ENCODE measurements around the gene NHEJ1.
A peak's percentile ranks its signal among the peaks of the same experiment; 100 is the strongest.

The NHEJ1 gene

DNA sequence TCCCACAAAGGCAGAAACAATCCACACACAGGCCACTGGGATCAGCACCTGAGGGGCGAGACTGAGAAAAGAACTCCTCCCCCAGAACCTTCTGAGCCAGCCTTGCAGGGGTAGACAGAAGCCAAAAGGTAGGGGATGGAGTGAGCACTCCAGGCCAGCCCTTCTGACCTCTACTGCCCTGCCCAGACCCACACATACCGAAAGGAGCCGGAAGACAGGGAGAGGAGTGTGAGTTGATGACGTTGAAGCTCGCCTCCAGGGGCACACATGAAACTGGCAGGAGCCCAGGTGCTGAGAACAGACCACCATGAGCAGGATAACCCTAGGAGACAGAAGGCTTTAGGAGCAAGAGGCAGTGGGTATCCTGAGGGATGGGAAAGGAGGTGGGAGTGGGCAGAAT lies 7.4 kb upstream of the NHEJ1 start:
- DNase-seq (ENCODE audit: low read depth in 2 of 2): no peak

- no peak for DNase-seq (ENCODE audit: low read depth in 2 of 2)
Observed at GRCh38 chr2:219165058-219165911, 4.7 kb upstream of the NHEJ1 start.

- DNase-seq (ENCODE audit: low read depth in 2 of 2): no peak
Observed at GRCh38 chr2:219163156-219163555, 2.5 kb upstream of the NHEJ1 start.

DNA sequence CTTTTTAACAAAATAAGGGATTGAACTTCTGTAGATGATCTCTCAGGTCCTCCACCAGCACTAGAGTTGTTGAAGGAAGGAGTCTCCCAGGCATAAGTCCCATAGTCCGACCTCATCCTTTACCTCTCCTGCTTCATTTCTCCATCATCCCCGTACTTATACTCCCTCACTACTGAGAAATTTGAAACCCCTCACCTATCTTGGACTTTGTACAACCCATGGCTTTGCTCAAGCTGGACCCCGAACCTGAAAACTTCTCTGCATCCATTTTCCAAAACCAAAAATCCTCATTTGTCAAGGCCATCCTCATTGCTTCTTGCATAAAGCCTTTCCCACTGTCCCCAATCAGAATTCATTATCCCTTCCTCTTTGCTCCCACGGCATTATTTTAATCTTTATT lies 482 bp upstream of the NHEJ1 start:
- no peak for DNase-seq (ENCODE audit: low read depth in 2 of 2)

GRCh38 chr2:219159771-219160185 lies 837 bp downstream of the NHEJ1 start:
- no peak for DNase-seq (ENCODE audit: low read depth in 2 of 2)

- no peak for DNase-seq (ENCODE audit: low read depth in 2 of 2)
Observed at GRCh38 chr2:219158586-219158985, 2.0 kb downstream of the NHEJ1 start.

DNA sequence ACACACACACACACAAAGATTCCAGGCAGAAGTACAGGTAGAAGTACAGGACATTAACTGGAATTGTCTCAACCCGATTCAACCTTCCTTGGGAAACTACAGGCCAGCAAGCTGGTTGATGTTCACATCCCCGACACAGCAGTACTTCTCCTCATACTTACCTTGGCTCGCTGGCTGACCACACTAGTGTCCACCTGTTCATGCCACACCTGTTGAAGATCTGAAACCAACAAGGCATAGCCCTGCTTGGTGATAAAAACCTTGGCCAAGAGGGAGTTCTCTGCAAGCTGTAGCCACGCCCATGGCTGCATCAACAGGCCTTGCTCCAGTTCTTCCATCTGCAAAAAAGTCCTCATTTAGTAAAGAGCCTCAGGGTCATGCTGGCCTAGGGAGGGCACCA lies 2.6 kb downstream of the NHEJ1 start:
- no peak for DNase-seq (ENCODE audit: low read depth in 2 of 2)

GRCh38 chr2:219157396-219157795 lies 3.2 kb downstream of the NHEJ1 start:
- DNase-seq (ENCODE audit: low read depth in 2 of 2): no peak

- peak; percentile 40 to 57 for DNase-seq (ENCODE audit: low read depth in 2 of 2)
Observed at GRCh38 chr2:219155054-219155644, 5.5 kb downstream of the NHEJ1 start.

DNA sequence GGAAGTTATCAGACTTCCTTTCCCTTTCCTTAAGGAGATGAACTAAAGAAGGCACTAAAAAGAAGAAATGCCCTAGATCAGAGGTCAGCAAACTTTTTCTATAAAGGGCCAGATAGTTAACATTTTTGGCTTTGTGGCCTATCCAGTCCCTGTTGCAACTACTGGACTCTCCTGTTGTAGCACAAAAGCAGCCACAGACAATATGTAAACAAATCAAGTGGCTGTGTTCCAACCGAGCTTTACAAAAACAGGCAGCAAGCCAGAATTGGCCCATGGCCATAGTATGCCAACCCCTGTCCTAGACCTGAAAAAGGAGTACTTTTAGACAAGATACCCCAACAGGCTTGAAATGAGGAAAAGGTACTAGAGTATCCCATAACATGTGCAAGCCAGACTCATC lies 10.9 kb downstream of the NHEJ1 start:
- DNase-seq (ENCODE audit: low read depth in 2 of 2): no peak

DNA sequence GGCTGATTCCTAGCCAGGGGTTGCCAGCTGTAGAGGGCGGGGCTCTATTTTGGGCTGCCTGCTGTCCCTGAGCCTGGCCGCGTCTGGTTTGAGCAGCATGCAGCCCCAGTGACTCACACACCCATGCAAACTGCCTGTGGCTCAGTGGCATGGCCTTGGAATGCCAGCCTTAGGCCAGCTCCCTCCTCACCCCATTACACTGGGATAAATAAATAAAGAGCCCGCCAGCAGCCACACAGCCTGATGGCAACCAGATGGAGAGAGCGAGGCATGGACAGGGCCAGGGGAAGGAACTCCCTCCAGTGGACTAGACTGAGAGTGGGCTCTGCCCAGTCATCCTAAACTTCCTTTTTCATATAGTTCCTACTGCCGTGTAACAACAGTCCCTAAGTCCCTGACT lies 18.3 kb downstream of the NHEJ1 start:
- DNase-seq (ENCODE audit: low read depth in 2 of 2): no peak

- no peak for DNase-seq (ENCODE audit: low read depth in 2 of 2)
Observed at GRCh38 chr2:219140722-219141121, 19.9 kb downstream of the NHEJ1 start.

- DNase-seq (ENCODE audit: low read depth in 2 of 2): no peak
Observed at GRCh38 chr2:219133976-219134375, 26.6 kb downstream of the NHEJ1 start.

DNA sequence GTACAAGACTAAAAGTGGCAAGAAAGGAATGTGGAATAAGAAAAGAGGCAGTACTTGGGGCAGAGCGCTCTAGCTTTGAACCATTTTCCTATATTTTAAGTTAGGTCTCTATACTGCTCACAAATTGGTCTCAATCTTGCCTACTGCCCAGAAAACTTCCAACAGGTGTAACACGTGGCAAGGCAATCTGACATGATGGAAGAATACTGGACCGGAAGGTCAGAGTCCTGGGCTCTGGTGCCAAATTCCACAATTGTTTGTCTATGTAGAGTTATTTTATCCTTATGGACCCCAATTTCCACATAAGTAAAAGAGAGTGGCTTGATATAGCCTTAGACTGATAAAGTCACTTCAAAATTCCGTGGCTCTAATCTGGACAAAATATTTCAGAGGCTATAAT lies 28.9 kb downstream of the NHEJ1 start:
- no peak for DNase-seq (ENCODE audit: low read depth in 2 of 2)

- no peak for DNase-seq (ENCODE audit: low read depth in 2 of 2)
Observed at GRCh38 chr2:219131327-219131726, 29.3 kb downstream of the NHEJ1 start.

DNA sequence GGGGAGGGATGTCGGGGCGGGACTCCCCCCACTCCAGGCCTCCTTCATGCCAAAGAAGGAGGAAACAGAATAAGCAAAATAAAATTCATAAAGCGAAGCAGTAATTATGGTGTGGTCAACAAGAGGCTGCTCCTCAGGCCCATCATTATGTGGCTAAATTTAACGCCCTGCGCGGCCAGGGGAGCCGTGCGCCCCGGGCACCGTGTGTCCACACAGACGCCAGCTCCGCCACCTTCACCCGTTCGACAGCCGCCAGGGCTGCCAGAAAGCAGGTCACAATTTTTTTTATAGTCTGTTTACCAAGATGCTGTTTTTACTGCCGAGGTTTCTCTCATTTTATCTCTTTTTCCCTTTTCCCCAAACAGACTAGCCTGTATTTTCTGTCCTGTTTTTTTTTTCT lies 31.0 kb downstream of the NHEJ1 start:
- DNase-seq (ENCODE audit: low read depth in 2 of 2): no peak

GRCh38 chr2:219128396-219128795 lies 32.2 kb downstream of the NHEJ1 start:
- DNase-seq (ENCODE audit: low read depth in 2 of 2): no peak

DNA sequence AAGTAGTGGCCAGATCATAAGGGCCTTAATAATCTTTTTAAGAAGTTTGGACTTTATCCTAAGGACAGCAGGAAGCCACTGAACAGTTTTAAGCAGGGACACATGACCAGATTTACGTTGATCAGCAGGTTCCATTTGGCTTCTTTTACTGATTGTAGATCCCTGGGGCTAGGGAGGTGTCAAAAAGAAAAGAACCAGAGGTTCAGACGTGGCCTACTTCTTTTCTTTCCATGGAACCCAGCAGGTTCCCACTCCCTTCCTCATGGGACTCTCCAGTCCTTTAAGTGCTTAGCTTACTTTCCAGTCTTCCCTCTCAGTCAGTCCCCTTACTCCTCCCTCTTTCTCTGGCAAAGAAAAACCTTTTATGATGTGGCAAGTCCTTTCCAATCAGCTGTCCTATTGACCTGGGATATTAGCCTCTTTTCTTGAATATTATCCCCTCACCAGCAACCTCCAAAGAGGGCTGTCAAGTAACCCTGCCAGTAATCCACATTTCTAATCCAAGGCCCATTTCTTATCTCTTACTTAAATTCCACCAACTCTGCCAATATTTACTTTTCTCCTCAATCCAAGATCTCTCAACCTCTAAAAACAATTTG lies 33.5 kb downstream of the NHEJ1 start:
- no peak for DNase-seq (ENCODE audit: low read depth in 2 of 2)

- DNase-seq (ENCODE audit: low read depth in 2 of 2): no peak
Observed at GRCh38 chr2:219126555-219126954, 34.1 kb downstream of the NHEJ1 start.

- DNase-seq (ENCODE audit: low read depth in 2 of 2): no peak
Observed at GRCh38 chr2:219125886-219126270, 34.7 kb downstream of the NHEJ1 start.

DNA sequence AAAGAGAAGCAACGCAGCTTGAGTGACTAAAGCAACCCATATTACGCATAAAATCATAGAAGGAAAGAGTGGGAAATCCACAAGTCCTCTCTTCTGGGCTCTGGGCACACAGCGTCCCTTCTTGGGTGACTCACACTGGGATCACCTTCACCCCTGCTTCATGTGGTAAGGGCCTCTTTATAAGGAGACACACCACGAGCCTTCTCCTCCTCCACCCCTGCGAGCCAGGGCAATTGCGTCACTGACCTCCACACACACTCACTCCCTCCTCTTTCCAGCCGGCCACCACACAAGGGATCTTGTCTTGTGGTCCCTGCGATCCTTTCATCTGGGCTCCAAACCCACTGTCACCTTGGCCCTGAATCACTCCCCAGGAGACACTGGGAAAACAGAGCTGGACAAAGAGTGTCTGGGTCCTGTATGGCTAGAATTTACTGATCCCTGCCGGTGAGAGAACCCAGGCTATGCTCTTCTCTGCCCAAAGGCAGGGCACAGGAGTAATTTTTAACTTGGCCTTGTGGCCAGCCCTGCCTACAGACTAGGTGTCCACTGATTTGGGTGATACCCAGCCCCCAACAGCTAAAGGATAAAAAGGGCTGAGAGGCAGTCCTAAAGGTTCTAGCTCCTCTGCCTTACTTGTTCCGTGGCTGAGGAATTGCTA lies 35.3 kb downstream of the NHEJ1 start:
- peak in 1 of 2 experiments; percentile 7 for DNase-seq (ENCODE audit: low read depth in 2 of 2)

DNA sequence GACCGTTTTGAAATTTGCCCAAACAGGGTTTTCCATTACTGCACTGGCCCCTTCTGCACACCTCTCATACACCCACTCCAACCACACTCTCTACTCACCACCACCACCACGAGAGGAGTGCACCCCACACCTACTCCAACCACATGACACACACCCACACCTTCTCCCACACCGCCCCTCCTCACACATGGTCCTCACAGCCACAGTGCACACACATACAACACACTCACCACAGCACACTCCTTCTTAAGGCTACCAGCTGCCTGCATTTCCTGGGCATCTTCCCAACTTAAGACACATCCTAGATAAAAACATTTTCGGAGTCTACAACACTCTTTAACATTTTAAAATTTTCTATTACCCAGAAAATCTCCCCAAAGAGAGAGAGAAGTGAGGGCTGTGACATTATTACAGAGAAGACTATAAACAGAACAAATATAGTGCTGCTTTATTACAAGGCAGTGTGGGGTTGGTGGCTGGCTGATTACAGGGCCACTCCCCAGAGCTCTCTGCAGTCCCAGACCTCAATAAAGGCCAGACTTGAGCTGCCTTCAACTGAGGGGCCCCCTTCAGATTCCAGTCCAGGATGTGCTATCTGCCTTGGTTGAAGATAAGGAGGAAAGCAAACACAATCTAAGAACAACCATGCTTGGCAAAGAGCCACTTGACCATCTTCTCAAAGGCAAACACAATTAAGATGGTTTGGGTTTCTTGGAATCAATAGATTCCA lies 36.1 kb downstream of the NHEJ1 start:
- DNase-seq (ENCODE audit: low read depth in 2 of 2): no peak

Measured in fibroblast of skin of left quadriceps (primary cell).